B cell (primary cell): ENCODE data around the gene DOCK1.

ENCODE experiments used
- CTCF ChIP-seq: fragments of 200-600 bp; IDR thresholded peaks from one replicate; pipeline ENCODE4 v1.8.0; 2022; ENCODE audit warnings: antibody characterized with exemption, mild to moderate bottlenecking
- EZH2 ChIP-seq: IDR thresholded peaks from 2 replicates; pipeline ENCODE4 v1.6.1; 2012; ENCODE audit warnings: borderline replicate concordance, low read depth, mild to moderate bottlenecking, moderate library complexity, low read length; ENCODE audit not compliant: insufficient read depth, poor library complexity, severe bottlenecking

- TF ChIP-seq CTCF (no peak), EZH2 (no peak)
Observed at GRCh38 chr10:127012769-127013152, 107.5 kb downstream of the DOCK1 start.
